ENCODE measurements around the gene LMBR1L.

The LMBR1L gene

DNA sequence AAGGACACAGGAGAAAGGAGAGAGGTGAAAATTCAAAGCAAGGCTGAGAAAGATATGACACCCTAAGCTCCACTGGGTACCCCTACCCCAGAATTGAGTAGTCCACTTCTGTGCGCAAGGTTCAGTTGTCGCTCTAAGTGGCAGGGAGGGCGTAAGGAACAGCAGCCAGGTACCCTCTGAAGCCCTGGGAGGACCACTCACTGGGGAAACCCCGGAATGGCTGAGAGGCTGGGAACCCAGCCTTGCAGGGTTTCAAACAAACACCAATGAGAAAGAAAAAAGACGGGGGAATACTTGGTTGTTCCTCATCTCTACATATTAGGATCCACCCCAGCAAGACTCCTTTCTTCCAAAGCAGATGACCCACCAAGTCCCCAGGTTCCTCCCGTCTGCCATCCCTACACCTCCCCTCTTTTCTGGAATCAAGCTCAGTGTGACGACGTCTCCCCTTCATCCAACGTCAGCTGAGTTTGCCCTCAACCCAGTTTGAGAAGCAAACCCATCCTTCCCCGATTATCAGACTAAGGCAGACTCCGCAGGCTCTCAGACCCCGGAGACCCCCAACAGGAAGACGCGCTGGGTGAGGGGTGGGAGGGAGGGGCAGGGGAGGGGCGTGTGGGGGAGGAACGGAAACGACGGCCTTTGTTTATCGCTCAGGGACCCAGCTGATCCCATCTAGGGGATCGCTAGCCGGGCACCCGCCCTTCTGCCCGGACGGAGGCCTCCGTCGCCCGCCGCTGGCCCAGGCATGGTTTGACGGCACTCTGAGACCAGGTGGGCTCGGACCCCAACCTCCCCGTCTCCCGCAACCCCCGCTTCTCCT lies 795 bp downstream of the LMBR1L start:
- DNase-seq: no peak

DNA sequence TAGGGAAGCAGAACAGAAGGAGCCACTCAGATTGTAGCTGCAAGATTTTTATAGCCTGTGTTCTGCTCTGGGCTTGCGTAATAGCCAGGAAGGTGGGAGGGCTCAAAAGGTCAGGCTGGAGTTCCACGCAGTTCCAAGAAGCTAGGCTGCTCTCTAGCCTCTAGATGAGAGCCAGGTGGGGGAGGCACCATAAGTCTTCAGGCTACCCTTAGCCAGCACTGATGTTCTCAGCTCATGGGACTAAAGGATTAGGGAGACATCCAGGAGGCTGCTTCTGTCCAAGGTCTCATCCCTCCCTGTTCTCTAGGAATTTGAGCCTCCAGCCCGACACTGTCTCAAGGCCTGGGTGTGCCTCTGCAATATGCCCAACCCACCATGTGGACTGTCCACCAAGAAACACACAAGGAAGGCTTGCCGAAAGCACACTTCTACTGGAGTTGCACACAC lies 1.7 kb downstream of the LMBR1L start:
- DNase-seq: no peak

DNA sequence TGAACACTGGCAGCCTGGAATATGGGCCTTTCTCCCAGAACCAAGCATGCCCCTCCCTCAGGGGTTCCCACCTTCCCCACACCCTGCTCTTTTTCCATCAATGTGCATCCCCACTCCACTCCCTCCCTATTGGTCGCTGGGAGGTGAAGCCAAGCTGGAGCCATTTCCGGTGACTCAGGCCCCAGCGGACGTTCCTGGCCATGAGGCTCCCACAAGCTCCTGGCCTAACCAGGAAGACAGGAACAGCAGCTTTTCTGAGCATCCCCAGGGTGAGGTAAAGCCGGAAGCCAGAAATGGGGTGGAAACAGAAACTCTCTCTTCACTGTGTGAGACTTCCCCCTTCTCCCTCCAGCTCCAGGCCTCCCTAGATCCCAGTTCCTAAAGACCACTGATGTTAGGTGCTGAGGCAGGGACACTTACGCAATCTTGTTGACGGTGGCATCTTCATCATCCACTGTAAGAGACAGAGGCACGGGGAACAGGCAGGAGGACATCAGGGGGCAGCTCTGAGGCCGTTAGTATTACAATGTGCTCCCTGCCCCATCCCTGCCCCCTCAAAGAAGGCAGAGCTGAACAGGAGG lies 5.1 kb downstream of the LMBR1L start:
- no peak for DNase-seq

- DNase-seq: no peak
Measured at GRCh38 chr12:49104822-49105221, 5.8 kb downstream of the LMBR1L start.

- DNase-seq: no peak
Measured at GRCh38 chr12:49100380-49100779, 10.3 kb downstream of the LMBR1L start.

GRCh38 chr12:49098703-49099102 lies 11.9 kb downstream of the LMBR1L start:
- no peak for DNase-seq

GRCh38 chr12:49098035-49098451 lies 12.6 kb downstream of the LMBR1L start:
- DNase-seq: peak; percentile 24

- no peak for DNase-seq
Measured at GRCh38 chr12:49097381-49097780, 13.3 kb downstream of the LMBR1L start.

DNA sequence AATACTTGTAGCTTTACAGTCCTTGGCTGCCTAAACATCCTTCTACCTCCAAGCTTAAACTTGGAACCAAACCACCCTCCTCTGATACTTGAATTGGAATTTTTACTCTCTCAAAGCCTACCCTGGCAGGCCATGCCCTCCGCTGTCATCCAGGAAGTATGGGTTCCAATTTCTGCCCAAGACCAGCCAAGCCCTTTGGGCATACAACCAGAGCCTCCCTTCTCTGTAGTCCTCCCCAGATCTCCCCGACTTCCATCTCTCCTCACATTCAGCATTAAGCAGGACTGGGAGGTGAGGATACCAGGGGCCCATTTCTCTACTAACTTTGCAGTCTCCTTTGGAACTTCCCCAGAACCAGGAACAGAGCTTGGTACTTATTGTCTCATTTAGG lies 15.7 kb downstream of the LMBR1L start:
- DNase-seq: no peak

DNA sequence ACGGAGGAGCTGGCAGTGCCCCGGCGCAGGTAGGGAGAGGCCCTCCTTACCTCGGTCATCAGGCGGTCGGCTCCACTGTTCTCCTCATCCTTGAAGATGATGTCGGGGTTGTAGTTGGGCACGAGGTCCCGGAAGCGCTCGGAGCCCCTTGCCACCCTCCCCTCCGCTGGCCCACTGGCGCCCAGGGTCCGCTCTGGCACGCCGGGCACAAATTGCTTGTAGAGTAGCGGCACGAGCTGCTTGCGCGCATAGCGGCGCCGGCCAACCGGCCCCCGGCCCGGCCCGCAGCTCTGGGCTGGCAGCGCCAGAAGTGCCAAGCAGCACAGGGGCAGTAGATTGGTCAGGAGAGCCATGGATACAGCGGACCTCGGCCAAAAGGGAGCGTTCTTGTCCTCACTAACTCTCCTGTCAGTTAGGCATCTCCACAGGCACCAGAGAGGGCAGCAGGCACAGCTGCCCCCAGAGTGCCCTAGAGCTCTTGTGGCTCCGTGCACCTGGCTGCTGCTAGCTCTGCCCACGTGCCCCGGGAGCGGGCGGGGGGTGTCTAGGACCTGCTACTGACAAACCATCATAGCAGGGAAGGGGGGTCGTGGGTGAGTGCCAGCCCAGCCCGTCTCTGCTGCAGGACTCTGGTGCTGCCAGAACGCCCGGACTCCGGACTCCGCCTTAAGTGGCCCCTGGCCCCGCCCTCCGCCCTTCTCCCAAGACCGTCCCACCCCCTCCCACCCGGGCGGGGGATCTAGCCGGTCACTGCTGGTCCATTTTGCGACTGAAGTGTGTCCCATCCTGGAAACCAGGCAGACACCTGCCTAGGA lies 16.3 kb downstream of the LMBR1L start, which contains the start of gene DHH:
Gene DHH, minus strand, starts transcription at position 642 of the 815 bp plus-strand sequence. Its CDS starts 289 bp downstream, at position 353.
- no peak for DNase-seq

DNA sequence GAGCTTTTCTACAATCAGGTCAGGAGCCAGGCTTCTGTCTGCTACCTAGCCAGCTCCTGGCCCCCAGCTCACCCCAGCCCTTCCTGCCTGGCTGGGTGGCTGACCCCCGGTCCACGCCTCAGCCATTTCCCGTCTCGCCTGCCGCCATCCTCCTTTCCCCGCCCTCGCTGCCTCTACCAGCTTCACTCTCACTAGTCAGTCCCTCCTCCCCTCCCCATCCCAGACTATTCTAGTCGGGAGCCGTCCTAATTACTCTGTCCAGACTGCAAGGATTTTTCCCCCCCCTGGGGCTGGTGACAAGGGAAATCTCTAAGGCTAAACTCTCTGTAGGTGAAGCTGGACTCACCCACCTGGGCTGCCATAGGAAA lies 16.9 kb downstream of the LMBR1L start:
- no peak for DNase-seq

DNA sequence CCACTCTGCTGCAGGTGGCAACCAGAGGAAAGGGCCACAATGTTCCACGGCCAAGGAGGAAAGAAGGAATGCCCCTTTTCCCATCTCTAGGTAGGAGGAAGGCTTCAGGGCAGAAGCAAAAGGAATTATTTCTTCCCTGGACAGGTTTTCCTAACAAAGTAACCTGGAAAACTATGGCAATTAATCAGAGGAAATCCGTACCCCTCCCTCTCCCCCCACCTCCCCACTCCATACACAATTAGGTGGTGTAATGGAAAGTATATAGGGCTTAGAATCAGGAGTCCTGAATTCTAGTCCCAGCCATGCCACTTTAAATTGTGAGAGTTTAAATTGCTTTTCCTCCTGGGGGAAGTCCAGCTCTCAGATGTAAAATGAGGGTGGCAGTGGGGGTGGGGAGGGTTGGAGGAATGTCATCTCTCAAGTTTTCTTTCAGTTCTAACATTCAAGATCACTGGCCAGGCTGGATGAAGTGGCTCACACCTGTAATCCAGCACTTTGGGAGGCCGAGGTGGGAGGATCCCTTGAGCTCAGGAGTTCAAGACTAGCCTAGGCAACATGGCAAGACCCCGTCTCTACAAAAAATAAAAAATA lies 17.7 kb downstream of the LMBR1L start:
- no peak for DNase-seq

- DNase-seq: no peak
Measured at GRCh38 chr12:49092086-49092815, 18.4 kb downstream of the LMBR1L start.

DNA sequence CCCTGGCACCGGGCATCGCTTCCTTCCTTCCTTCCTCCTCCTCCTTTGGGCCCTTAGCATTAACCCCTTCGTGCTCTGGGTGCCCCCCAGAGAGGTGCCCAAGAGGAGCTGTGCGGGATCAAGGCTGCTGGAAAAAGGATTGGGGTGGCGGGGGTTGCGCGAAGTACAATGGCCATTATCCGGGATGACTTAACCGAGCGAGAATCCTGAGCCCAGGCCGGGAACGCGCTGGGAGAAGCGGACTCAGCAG lies 18.9 kb downstream of the LMBR1L start:
- no peak for DNase-seq

DNA sequence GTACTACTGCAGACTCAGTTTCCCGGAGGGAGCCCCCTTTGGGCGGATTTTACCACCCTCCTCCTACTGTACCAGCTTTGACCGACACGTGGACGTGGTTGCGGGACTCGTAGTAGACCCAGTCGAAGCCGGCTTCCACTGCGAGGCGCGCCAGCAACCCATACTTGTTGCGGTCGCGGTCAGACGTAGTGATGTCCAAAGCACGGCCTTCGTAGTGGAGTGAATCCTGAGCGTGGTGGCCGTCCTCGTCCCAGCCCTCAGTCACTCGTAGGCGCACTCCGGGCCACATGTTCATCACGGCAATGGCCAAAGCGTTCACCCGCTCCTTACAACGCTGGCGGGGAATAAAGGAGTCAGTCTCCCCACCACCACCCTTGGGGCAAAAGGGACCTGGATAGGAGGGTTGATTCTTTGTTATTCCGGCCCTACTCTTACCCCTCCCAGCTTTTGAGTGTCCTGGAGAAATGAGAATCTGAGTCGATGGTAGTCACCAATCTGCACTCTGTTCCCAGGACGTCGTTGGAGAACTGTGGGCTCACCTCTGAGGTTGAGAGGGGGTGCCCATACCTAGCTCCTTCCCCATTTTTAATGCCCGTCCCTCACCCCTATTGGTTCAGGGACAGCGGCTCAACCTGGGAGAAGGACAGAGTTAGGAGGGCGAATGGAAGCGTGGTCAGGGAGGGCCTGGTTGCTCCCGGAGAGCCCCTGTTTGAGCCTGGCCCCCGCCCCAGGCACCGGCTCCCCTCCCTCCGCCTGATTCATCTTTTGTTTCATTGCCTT lies 19.4 kb downstream of the LMBR1L start:
- DNase-seq: no peak

GRCh38 chr12:49089821-49090773 lies 20.6 kb downstream of the LMBR1L start:
- DNase-seq: no peak

DNA sequence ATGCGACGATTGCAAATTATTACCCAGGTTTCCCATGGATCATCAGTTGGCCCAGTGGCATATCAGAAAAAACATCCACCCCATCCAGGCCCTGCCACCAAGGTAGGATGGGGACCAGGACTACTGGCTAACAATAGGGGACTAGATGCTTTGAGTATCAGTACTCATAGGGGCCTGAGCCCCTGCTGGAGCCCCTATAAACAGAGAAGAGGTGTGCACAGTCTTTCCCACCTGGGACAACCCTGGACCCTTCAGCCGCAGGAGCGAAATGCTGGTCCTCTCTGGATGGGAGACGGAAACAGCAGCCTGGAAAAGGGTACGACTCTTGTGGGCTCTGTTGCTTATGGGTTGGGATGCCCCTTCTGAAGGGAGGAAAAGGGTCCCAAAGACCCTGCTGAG lies 21.7 kb downstream of the LMBR1L start:
- no peak for DNase-seq

GRCh38 chr12:49088150-49088931 lies 22.3 kb downstream of the LMBR1L start:
- DNase-seq: peak; percentile 46

- DNase-seq: no peak
Measured at GRCh38 chr12:49086116-49086515, 24.5 kb downstream of the LMBR1L start.

DNA sequence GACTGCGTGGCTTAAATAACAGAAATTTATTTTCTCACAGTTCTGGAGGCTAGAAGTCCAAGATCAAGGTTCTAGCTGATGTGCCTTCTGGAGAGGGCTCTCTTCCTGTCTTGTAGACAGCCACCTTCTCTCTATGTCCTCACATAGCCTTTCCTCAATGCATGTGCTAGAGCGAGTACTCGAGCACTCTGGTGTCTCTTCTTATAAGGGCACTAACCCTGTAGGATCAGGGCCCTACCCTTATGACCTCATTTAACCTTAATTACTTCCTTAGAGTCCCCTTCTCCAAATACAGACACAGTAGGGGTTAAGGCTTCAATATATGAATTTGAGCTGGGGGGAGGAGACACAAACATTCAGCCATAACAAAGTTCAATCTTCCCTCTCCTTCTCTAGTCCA lies 26.2 kb downstream of the LMBR1L start:
- DNase-seq: no peak
